Stomach (tissue), 9 donors: ENCODE results near the gene PRKCA. TPM values are rescaled to one million over a fixed set of nuclear protein-coding genes. Genes with fewer than 3 reads are reported as not detected.

ENCODE experiments used
- DNase-seq, 2 donors: peaks; one replicate each; pipeline versions ENCODE4 v3.0.0 to v3.0.0-alpha.2; 2013 to 2019
- H3K27ac ChIP-seq, 5 donors: fragments of 200-600 bp in 4 of 5; sonication (generic) in 4 of 5; one replicate each; pipeline ENCODE4 v1.5.1; 2013 to 2019; ENCODE audit warnings: mild to moderate bottlenecking in 1 of 5, moderate library complexity in 1 of 5
- H3K27me3 ChIP-seq, 3 donors: fragments of 200-600 bp; sonication (generic); one replicate each; pipeline ENCODE4 v1.5.1; 2017 to 2019; ENCODE audit warnings: mixed run types in 1 of 3
- H3K36me3 ChIP-seq, 4 donors: fragments of 200-600 bp; sonication (generic); 1 replicate in 3 of 4; 2 replicates in 1 of 4; pipeline ENCODE4 v1.5.1; 2016 to 2019
- H3K4me1 ChIP-seq, 4 donors: fragments of 200-600 bp; sonication (generic); one replicate each; pipeline ENCODE4 v1.5.1; 2016 to 2019
- H3K4me3 ChIP-seq, 4 donors: fragments of 200-600 bp; sonication (generic) in 3 of 4; one replicate each; pipeline ENCODE4 v1.5.1; 2016 to 2019; ENCODE audit warnings: mild to moderate bottlenecking in 1 of 4
- H3K9me3 ChIP-seq, 4 donors: fragments of 200-600 bp; sonication (generic); one replicate each; pipeline ENCODE4 v1.5.1; 2016 to 2019
- EP300 ChIP-seq: sonication (generic); formaldehyde crosslinking; IDR thresholded peaks from one replicate; pipeline ENCODE4 v1.6.1; 2017; ENCODE audit warnings: antibody characterized with exemption
- POLR2A ChIP-seq, 4 donors: fragments of 450-650 bp; IDR thresholded peaks; one replicate each; pipeline ENCODE4 v1.6.1; 2016; ENCODE audit warnings: antibody characterized with exemption in 4 of 4, control low read depth in 2 of 4, mild to moderate bottlenecking in 1 of 4, moderate library complexity in 1 of 4
- POLR2AphosphoS5 ChIP-seq, 3 donors: sonication (generic); formaldehyde crosslinking; IDR thresholded peaks; one replicate each; pipeline ENCODE4 v1.6.1; 2016; ENCODE audit warnings: antibody characterized with exemption in 3 of 3
- WGBS, 5 donors: extraction: QIAGEN DNeasy Blood & Tissue Kit in 3 of 5; methylation state at CpG; one replicate each; pipeline versions ENCODE4 v1.1.5 to v1.1.7; 2013 to 2018; 5-methylcytosine and 5-hydroxymethylcytosine counted together
- intact Hi-C: fragments of 100-400 bp; cut with DNase I; formaldehyde crosslinking; loops from one replicate; pipeline ENCODE4 v1.15.1; 2023; ENCODE audit warnings: low total_unique reads
- polyA plus RNA-seq, 3 donors: library from polyadenylated mRNA; stranded (reverse); fragments of 200-250 nt; gene quantifications; one replicate each; pipeline ENCODE4 v1.2.3, GENCODE V29; 2013
- total RNA-seq, 5 donors: library from RNA; depleted of rRNA; stranded (reverse); fragments of >200 nt; gene quantifications; one replicate each; pipeline versions ENCODE4 v1.1.0 to v1.2.3, GENCODE V29; 2014 to 2016
- TF ChIP-seq, protein P1 (sequence below), 7 experiments: fragments of 450-650 bp in 4 of 7; fragments of 200-600 bp in 3 of 7; sonication (generic) in 3 of 7; IDR thresholded peaks; one replicate each; pipeline ENCODE4 v1.5.1; 2016 to 2019; ENCODE audit warnings: antibody characterized with exemption in 7 of 7, control low read depth in 2 of 7, mild to moderate bottlenecking in 1 of 7
- donor health status: healthy with polysubstance abuse.
- donor health status: Bipolar disorder and iron deficiency.
- donor health status: healthy.

The PRKCA gene
- total and polyA plus RNA-seq, 8 donors: 2.1 to 41.1 (median 12.2) TPM

DNA sequence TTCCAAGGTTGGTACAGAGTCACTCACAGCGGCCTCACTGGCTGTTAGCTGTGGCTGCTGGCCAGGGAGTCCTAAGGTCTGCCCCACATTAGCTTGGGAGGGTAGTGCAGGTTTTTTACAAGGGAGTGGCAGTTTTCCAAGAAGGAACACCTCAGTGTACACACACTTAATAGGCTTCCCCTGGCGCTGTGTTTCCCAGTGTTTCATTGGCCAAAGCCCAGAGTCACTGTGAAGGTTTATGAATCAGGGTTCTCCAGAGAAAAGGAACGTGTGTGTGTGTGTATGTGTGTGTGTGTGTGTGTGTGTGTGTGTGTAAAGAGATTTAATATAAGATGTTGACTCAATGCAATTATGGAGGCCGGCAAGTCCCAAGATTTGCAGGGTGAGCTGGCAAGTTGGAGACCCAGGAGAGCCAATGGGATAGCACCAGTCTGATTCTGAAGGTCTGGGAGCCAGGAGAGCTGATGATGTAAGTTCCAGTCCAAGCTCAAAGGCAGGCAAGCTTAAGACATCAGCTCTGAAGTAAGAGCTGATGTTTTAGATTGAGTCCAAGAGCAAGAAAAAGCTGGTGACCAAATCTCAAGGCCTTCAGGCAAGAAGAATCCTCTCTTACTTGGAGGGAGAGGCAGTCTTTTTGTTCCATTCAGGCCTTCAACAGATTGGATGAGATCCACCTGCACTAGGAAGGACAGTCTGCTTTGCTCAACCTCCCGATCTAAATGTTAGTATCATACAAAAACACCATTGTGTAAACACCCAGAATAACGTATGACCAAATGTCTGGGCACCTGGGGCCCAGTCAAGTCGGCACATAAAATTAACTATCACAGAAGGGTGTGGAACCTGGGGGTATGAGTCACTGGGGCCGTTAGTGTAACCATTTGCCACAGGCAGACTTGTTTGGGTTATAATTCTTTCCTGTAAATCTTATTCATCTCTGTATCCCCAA, 206.8 kb downstream of the PRKCA start:
- Histone ChIP-seq H3K4me3 (no peak overlapping the region), H3K36me3 (no peaks in the 10 kb centered on the region), H3K4me1 (peaks cover 24 to 45% (median 35%) of the 10 kb centered on the region in 4 donors), H3K27ac (peak overlapping the region; percentile 53 to 78 (median 75)), H3K9me3 (no peaks in the 10 kb centered on the region), H3K27me3 (no peaks in the 10 kb centered on the region)
- 21 to 37% (median 36%) methylated on average over 8 of the region's 8 CpGs for WGBS, 5 donors
- peak; percentile 83 to 86 for DNase-seq
- TF ChIP-seq, protein P1, sequence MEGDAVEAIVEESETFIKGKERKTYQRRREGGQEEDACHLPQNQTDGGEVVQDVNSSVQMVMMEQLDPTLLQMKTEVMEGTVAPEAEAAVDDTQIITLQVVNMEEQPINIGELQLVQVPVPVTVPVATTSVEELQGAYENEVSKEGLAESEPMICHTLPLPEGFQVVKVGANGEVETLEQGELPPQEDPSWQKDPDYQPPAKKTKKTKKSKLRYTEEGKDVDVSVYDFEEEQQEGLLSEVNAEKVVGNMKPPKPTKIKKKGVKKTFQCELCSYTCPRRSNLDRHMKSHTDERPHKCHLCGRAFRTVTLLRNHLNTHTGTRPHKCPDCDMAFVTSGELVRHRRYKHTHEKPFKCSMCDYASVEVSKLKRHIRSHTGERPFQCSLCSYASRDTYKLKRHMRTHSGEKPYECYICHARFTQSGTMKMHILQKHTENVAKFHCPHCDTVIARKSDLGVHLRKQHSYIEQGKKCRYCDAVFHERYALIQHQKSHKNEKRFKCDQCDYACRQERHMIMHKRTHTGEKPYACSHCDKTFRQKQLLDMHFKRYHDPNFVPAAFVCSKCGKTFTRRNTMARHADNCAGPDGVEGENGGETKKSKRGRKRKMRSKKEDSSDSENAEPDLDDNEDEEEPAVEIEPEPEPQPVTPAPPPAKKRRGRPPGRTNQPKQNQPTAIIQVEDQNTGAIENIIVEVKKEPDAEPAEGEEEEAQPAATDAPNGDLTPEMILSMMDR (IDR thresholded peaks at IDR 0.05): no peak
- peak in 2 of 3 donors; percentile 29 to 43 for TF ChIP-seq POLR2AphosphoS5 (IDR thresholded peaks at IDR 0.05)
- intact Hi-C loops: no loop called here

DNA sequence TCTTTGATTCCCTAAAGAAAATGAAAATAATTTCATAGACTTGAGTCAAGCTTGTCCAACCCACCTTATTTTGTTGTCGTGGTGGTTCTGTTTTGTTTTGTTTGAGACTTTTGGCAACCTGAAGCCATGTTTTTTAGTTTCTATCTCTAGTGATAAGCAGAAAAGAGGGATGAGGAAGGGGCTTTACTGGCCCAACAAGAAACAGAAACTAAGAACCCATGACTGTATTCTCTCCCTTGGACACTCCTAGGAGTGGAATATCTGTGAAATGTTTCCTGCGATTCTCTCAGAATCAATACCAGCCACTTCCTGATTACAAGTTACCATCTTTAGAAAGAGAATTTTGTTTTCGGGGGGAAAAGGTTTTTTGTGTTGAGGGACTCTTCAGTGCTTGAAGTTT, 207.5 kb downstream of the PRKCA start:
- Histone ChIP-seq H3K36me3 (no peaks in the 10 kb centered on the region), H3K27me3 (no peaks in the 10 kb centered on the region), H3K9me3 (no peaks in the 10 kb centered on the region), H3K4me1 (peaks cover 24 to 51% (median 32%) of the 10 kb centered on the region in 4 donors), H3K27ac (peak overlapping the region in 3 of 5 donors; percentile 75 to 78 (median 77)), H3K4me3 (no peak overlapping the region)
- 74 to 87% (median 80%) methylated on average over 3 of the region's 3 CpGs for WGBS, 5 donors
- no peak for DNase-seq
- intact Hi-C loops: no loop called here
- TF ChIP-seq, protein P1 (IDR thresholded peaks at IDR 0.05): no peak
- TF ChIP-seq EP300 (no peak), POLR2AphosphoS5 (IDR thresholded peaks at IDR 0.05) (no peak), POLR2A (IDR thresholded peaks at IDR 0.05) (no peak)

DNA sequence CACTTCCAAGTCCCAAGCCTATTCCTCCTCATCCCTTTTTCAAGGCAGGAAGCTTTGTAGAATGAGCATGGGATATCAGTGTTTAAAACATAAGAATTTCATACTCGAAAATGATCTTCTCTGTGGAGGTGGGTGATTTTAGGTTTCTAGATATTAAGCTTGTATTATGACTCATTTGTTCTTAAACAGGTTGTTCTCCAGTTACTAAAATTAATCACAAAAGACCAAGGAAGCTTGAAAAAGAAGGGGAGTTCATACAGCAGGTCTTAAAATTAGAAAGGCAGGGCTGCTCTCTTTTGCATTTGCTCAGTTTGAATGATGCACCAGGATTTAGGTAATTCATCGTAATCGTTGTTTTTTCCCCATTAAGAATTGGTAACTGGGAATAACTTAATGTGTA, 208.7 kb downstream of the PRKCA start:
- Histone ChIP-seq H3K4me1 (peaks cover 24 to 52% (median 32%) of the 10 kb centered on the region in 4 donors), H3K27ac (no peak overlapping the region), H3K4me3 (no peak overlapping the region), H3K9me3 (no peaks in the 10 kb centered on the region), H3K36me3 (no peaks in the 10 kb centered on the region), H3K27me3 (no peaks in the 10 kb centered on the region)
- 80 to 92% (median 89%) methylated on average over 3 of the region's 3 CpGs for WGBS, 5 donors
- no peak for DNase-seq
- intact Hi-C loops: no loop called here
- TF ChIP-seq EP300 (no peak), POLR2A (IDR thresholded peaks at IDR 0.05) (no peak), POLR2AphosphoS5 (IDR thresholded peaks at IDR 0.05) (no peak)
- TF ChIP-seq, protein P1 (IDR thresholded peaks at IDR 0.05): no peak

DNA sequence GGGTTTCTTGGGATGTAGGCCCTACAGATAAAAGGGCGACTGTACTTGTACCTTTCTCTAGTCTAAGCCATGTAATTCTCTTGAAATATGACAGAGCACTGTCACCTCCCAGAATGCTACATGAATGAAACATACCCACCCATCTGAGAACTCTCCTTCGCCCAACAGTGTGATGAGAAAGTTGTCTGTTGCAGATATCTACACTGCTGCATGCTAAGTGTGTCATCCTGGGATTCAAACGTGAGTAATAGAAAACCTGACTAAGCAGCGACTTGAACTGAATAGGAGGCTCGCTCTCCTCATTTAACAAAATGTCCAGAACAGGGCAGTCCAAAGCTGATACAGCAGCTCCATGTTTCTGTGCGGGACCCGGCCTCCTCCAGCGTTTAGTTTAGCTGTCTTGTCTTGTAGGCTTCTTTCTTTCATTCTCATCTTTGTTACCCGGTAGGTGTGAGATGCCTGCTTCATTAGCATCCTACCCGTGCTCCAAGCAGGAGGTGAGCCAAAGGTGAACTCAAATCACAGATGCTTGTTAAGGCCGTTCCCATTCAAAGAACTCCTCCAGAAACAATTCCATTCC, 211.9 kb downstream of the PRKCA start:
- Histone ChIP-seq H3K36me3 (no peaks in the 10 kb centered on the region), H3K27me3 (no peaks in the 10 kb centered on the region), H3K4me3 (no peak overlapping the region), H3K27ac (no peak overlapping the region), H3K9me3 (no peaks in the 10 kb centered on the region), H3K4me1 (peaks cover 0 to 31% (median 13%) of the 10 kb centered on the region in 4 donors)
- intact Hi-C loops: no loop called here
- WGBS, 5 donors: 63 to 80% (median 71%) methylated on average over 11 of the region's 11 CpGs
- TF ChIP-seq POLR2A (IDR thresholded peaks at IDR 0.05): no peak
- TF ChIP-seq EP300: no peak
- TF ChIP-seq, protein P1 (IDR thresholded peaks at IDR 0.05): no peak
- TF ChIP-seq POLR2AphosphoS5 (IDR thresholded peaks at IDR 0.05): no peak
- no peak for DNase-seq
